ENCODE measurements around the gene ITGAD. TPM values are rescaled to one million over a fixed set of nuclear protein-coding genes. Genes with fewer than 3 reads are reported as not detected.

The ITGAD gene
- total RNA-seq = under 1 TPM in 3 of 8 experiments, not detected in 5; 0.33 to 0.36 (median 0.35) TPM

DNA sequence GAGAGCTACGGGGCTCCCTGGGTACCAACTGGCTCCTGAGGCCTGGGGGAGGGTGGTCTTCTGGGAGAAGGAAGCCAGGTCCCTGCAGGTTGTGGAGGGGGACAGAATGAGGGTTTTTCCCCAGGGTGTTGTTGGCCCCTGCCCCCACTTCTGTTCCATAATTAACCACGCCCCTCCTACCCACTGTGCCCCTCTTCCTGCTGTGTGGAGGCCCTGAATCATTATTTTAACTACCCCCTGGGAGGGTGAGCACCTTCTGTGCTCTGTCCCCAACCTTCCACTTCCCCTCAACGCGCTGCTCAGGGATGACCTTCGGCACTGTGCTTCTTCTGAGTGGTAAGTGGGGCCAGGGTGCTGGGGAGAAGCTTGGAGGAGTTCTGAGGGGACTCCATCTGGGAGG lies at the start of gene ITGAD:
Gene ITGAD (plus strand): TSS at position 280 of the 400 bp plus-strand sequence. CDS start 26 bp downstream, at position 306.
- Histone ChIP-seq H3K27ac (no peak within 1 kb of the TSS), H3K4me1 (replicated peaks in 1 of 2) (no peaks in the 10 kb centered on the region), H3K4me3 (no peak within 1 kb of the TSS)
- in situ Hi-C loops (cut with MboI; ENCODE audit: low pct_unique_long_range_greater_than_20kb in 2 of 9, low sequenced_read_pairs in 9 of 9, unreplicated experiment in 9 of 9) = no loop called here
- 0 to 40% (median 20%) methylated on average over 1 of the region's 5 CpGs; no CpG with 5 or more reads in 7 of the 10 experiments for WGBS, 10 experiments
- ATAC-seq (replicated peaks in 6 of 8) = no peak

GRCh38 chr16:31344712-31345111 lies 48.4 kb upstream of the ITGAD start:
- H3K4me3 ChIP-seq = no peak overlapping the region
- no peak overlapping the region for H3K27ac ChIP-seq
- H3K4me1 ChIP-seq (replicated peaks in 1 of 2) = no peaks in the 10 kb centered on the region
- in situ Hi-C loops (cut with MboI; ENCODE audit: low pct_unique_long_range_greater_than_20kb in 2 of 9, low sequenced_read_pairs in 9 of 9, unreplicated experiment in 9 of 9) = no loop called here
- no peak for ATAC-seq (replicated peaks in 6 of 8)
- 15 to 83% (median 64%) methylated on average over 2 to 7 of the region's 9 CpGs; no CpG with 5 or more reads in 2 of the 10 experiments for WGBS, 10 experiments

- in situ Hi-C loops (cut with MboI; ENCODE audit: low pct_unique_long_range_greater_than_20kb in 2 of 9, low sequenced_read_pairs in 9 of 9, unreplicated experiment in 9 of 9) = no loop called here
- H3K4me3 ChIP-seq = no peak overlapping the region
- no peaks in the 10 kb centered on the region for H3K4me1 ChIP-seq (replicated peaks in 1 of 2)
- no peak overlapping the region for H3K27ac ChIP-seq
- 29 to 75% (median 42%) methylated on average over 2 to 5 of the region's 5 CpGs; no CpG with 5 or more reads in 3 of the 10 experiments for WGBS, 10 experiments
- peak in 1 of 8 experiments; percentile 20 for ATAC-seq (replicated peaks in 6 of 8)
These were observed 45.7 kb upstream of the ITGAD start for GRCh38 chr16:31347445-31347844.

- no peak overlapping the region for H3K27ac ChIP-seq
- 0 to 67% (median 25%) methylated on average over 1 to 3 of the region's 3 CpGs; no CpG with 5 or more reads in 3 of the 10 experiments for WGBS, 10 experiments
- H3K4me1 ChIP-seq (replicated peaks in 1 of 2) = no peaks in the 10 kb centered on the region
- in situ Hi-C loops (cut with MboI; ENCODE audit: low pct_unique_long_range_greater_than_20kb in 2 of 9, low sequenced_read_pairs in 9 of 9, unreplicated experiment in 9 of 9) = no loop called here
- H3K4me3 ChIP-seq = no peak overlapping the region
- no peak for ATAC-seq (replicated peaks in 6 of 8)
These were observed 44.6 kb upstream of the ITGAD start for GRCh38 chr16:31348579-31348978.

DNA sequence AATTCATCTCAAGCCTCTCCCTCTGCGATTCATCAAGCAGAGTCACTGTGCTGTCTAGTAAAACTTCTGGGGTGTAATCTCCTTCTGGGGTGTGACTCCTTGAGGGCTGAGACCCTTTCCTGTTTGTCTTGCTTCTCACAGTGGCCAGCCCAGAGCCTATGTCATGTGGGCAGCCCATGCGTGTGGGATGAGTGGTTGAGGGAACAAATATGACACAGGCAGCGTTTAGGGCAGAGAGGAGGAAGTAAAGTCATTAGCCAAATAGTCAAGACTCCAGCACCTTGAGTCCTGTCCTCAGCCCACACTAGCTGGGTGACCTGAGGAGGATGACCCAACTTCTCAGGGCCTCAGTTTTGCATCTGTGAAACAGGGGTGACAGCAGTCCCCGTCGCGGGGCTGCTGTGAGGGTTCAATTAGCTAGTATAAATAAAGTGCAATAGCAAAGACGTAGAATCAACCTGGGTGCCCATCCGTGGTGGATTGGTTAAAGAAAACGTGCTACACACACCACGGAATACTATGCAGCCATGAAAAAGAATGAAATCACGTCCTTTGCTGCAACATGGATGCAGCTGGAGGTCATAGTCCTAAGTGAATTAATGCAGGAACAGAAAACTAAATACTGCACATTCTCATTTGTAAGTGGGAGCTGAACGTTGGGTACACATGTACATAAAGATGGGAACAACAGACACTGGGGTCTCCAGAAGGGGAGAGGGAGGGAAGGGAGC lies 42.7 kb upstream of the ITGAD start:
- H3K4me3 ChIP-seq = no peak overlapping the region
- in situ Hi-C loops (cut with MboI; ENCODE audit: low pct_unique_long_range_greater_than_20kb in 2 of 9, low sequenced_read_pairs in 9 of 9, unreplicated experiment in 9 of 9) = no loop called here
- no peak overlapping the region for H3K27ac ChIP-seq
- WGBS, 10 experiments = 23 to 100% (median 82%) methylated on average over 1 to 11 of the region's 12 CpGs; no CpG with 5 or more reads in 1 of the 10 experiments
- ATAC-seq (replicated peaks in 6 of 8) = no peak
- H3K4me1 ChIP-seq (replicated peaks in 1 of 2) = no peaks in the 10 kb centered on the region

DNA sequence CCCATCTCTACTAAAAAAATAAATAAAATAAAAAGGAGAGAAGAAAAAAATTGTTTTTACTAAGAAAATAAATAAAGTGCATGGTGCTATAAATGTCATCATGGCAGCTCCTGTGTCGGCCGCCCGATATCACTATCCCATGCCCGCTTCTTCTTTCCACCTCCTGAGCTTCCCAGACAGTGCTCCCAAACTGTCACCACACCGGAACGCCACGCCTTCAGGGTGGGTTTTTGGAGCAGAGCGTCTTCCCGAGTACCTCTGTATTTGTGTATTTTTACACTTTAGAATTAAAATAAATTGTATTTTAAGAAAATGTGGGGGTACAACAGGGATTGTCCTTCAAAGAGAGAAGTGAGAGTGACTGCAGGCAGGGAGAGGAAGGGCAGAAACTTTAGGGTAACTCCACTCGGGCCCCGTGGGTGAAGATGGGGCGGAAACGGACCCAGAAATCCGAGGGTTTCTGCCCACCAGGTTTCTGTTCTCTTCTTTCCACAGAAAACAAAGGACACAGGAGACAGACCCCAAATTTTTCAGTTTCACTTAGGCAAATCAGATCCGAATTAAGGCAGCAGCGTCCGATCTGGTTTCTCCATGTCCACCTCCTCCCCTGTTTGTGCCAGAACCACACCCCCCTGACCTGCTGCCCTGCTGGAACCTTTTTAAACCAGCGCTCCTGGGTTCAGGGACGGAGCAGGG lies 41.7 kb upstream of the ITGAD start:
- in situ Hi-C loops (cut with MboI; ENCODE audit: low pct_unique_long_range_greater_than_20kb in 2 of 9, low sequenced_read_pairs in 9 of 9, unreplicated experiment in 9 of 9) = no loop called here
- ATAC-seq (replicated peaks in 6 of 8) = no peak
- WGBS, 10 experiments = 30 to 92% (median 74%) methylated on average over 2 to 14 of the region's 19 CpGs; no CpG with 5 or more reads in 2 of the 10 experiments
- Histone ChIP-seq H3K27ac (no peak overlapping the region), H3K4me3 (no peak overlapping the region), H3K4me1 (replicated peaks in 1 of 2) (no peaks in the 10 kb centered on the region)

GRCh38 chr16:31351942-31352325 lies 41.2 kb upstream of the ITGAD start:
- H3K27ac ChIP-seq = no peak overlapping the region
- no peaks in the 10 kb centered on the region for H3K4me1 ChIP-seq (replicated peaks in 1 of 2)
- in situ Hi-C loops (cut with MboI; ENCODE audit: low pct_unique_long_range_greater_than_20kb in 2 of 9, low sequenced_read_pairs in 9 of 9, unreplicated experiment in 9 of 9) = no loop called here
- WGBS, 10 experiments = 0 to 80% (median 30%) methylated on average over 1 to 2 of the region's 6 CpGs; no CpG with 5 or more reads in 5 of the 10 experiments
- no peak for ATAC-seq (replicated peaks in 6 of 8)
- H3K4me3 ChIP-seq = no peak overlapping the region

- no peak for ATAC-seq (replicated peaks in 6 of 8)
- Histone ChIP-seq H3K27ac (no peak overlapping the region), H3K4me1 (replicated peaks in 1 of 2) (no peaks in the 10 kb centered on the region), H3K4me3 (no peak overlapping the region)
- WGBS, 10 experiments = 63 to 94% (median 76%) methylated on average over 3 to 9 of the region's 22 CpGs; no CpG with 5 or more reads in 2 of the 10 experiments
- in situ Hi-C loops (cut with MboI; ENCODE audit: low pct_unique_long_range_greater_than_20kb in 2 of 9, low sequenced_read_pairs in 9 of 9, unreplicated experiment in 9 of 9) = no loop called here
These were observed 40.6 kb upstream of the ITGAD start for GRCh38 chr16:31352376-31353115.

DNA sequence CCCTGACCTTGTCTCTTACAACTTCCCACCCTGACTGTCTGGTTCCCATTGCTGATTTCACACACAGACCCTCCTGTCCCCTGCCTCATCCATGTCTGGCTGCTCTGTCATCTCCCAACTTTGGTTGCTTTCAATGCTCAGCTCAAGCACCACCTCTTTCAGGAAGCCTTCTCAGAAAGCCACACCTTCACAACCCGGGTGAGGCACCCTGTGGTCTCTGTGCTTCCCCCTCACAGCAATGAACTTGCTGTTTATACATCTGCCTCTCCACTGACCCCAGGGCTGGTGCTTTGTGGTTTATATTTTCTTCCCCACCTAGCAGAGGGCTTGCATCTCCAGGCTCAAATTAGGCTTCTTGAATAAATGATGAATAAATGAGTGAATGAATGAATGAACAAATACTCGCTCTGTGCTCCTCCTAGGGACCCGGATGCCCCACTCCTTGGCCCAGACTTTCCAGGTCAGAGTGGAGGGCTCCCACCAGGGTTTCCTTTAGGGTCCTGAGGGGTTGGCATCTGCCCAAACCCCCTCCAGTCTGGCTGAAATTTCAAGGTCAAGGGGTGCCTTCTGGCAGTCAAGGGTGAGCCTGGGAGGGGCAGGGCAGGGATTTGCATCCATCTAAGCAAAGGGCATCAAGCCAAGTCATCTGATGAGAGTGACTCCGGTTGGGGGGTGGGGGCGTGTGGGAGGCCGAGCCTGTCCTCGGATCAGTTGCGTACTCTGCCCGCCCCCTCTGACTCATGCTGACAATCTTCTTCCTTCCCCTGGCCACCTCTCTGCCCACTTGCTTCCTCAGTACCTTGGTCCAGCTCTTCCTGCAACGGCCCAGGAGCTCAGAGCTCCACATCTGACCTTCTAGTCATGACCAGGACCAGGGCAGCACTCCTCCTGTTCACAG lies 38.5 kb upstream of the ITGAD start, which contains the start of gene ITGAX:
Gene ITGAX (plus strand): TSS at position 783 of the 898 bp plus-strand sequence. CDS start 79 bp downstream, at position 862.
- peak; percentile 27 to 89 (median 74) for ATAC-seq (replicated peaks in 6 of 8)
- in situ Hi-C loops (cut with MboI; ENCODE audit: low pct_unique_long_range_greater_than_20kb in 2 of 9, low sequenced_read_pairs in 9 of 9, unreplicated experiment in 9 of 9) = no loop called here
- Histone ChIP-seq H3K4me3 (no peak within 1 kb of the TSS), H3K27ac (no peak within 1 kb of the TSS), H3K4me1 (replicated peaks in 1 of 2) (no peaks in the 10 kb centered on the region)
- 0 to 43% (median 13%) methylated on average over 1 to 2 of the region's 10 CpGs; no CpG with 5 or more reads in 4 of the 10 experiments for WGBS, 10 experiments

- WGBS, 10 experiments = 14 to 100% (median 80%) methylated on average over 1 to 7 of the region's 14 CpGs; no CpG with 5 or more reads in 4 of the 10 experiments
- Histone ChIP-seq H3K4me3 (no peak overlapping the region), H3K27ac (no peak overlapping the region), H3K4me1 (replicated peaks in 1 of 2) (no peaks in the 10 kb centered on the region)
- ATAC-seq (replicated peaks in 6 of 8) = peak in 1 of 8 experiments; percentile 2
- in situ Hi-C loops (cut with MboI; ENCODE audit: low pct_unique_long_range_greater_than_20kb in 2 of 9, low sequenced_read_pairs in 9 of 9, unreplicated experiment in 9 of 9) = no loop called here
These were observed 37.6 kb upstream of the ITGAD start for GRCh38 chr16:31355431-31356100.

DNA sequence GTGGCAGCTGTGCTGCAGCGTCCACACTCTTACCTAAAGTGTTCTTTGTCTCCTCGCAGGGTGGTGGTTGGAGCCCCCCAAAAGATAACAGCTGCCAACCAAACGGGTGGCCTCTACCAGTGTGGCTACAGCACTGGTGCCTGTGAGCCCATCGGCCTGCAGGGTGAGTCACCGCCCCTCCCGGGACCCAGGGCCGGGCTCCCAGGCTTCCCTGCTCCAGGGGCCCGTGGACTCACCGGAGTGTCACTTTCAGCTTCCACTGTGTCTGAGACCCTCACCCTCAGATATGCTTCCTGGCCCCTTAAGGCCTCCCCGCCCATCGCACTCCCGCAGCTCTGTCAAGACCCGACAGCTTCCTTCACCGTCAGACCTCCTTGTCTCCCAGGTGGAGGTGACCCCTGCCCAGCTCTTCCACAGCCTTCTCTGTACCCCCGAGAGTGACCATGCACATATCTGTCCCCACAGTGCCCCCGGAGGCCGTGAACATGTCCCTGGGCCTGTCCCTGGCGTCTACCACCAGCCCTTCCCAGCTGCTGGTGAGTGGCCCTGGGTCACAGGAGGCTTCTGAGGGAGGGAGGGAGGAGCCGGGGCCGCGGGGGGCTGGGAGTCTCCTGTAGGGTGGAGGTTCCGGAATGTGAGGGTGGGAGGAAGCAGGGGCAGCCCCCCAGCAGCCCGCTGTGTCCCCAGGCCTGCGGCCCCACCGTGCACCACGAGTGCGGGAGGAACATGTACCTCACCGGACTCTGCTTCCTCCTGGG lies 36.4 kb upstream of the ITGAD start:
- H3K4me3 ChIP-seq = no peak overlapping the region
- H3K4me1 ChIP-seq (replicated peaks in 1 of 2) = no peaks in the 10 kb centered on the region
- ATAC-seq (replicated peaks in 6 of 8) = no peak
- in situ Hi-C loops (cut with MboI; ENCODE audit: low pct_unique_long_range_greater_than_20kb in 2 of 9, low sequenced_read_pairs in 9 of 9, unreplicated experiment in 9 of 9) = no loop called here
- 57 to 100% (median 82%) methylated on average over 1 to 9 of the region's 28 CpGs; no CpG with 5 or more reads in 4 of the 10 experiments for WGBS, 10 experiments
- no peak overlapping the region for H3K27ac ChIP-seq

All from motor neuron (in vitro differentiated cells).